Neutrophil (primary cell): ENCODE results near the gene GDF10.

ENCODE experiments used
- H3K27ac ChIP-seq: fragments of 200-600 bp; sonication (generic); 2 replicates; pipeline ENCODE4 v1.5.1; 2016; ENCODE audit warnings: mild to moderate bottlenecking, moderate library complexity
- H3K27me3 ChIP-seq: fragments of 200-600 bp; sonication (generic); 2 replicates; pipeline ENCODE4 v1.6.0; 2016; ENCODE audit warnings: mild to moderate bottlenecking
- H3K36me3 ChIP-seq: fragments of 200-600 bp; sonication (generic); 2 replicates; pipeline ENCODE4 v1.5.1; 2017
- H3K4me1 ChIP-seq, 2 experiments: fragments of 200-600 bp in 1 of 2; sonication (generic) in 1 of 2; 1 replicate in 1 of 2; 2 replicates in 1 of 2; pipeline versions ENCODE4 v1.5.1 to v1.6.1; 2013 to 2016; ENCODE audit warnings: low read depth in 1 of 2, low read length in 1 of 2, mild to moderate bottlenecking in 1 of 2, moderate library complexity in 1 of 2; ENCODE audit not compliant: control insufficient read depth in 1 of 2, insufficient read depth in 1 of 2
- H3K4me3 ChIP-seq, 2 experiments: fragments of 200-600 bp in 1 of 2; sonication (generic) in 1 of 2; 1 replicate in 1 of 2; 2 replicates in 1 of 2; pipeline ENCODE4 v1.5.1; 2013 to 2016; ENCODE audit warnings: low read depth in 1 of 2, low read length in 1 of 2, mild to moderate bottlenecking in 1 of 2, moderate library complexity in 1 of 2
- H3K9me3 ChIP-seq: fragments of 200-600 bp; sonication (generic); 2 replicates; pipeline ENCODE4 v1.5.1; 2016
- TF ChIP-seq, protein P1 (sequence below): fragments of 200-600 bp; sonication (generic); IDR thresholded peaks from 2 replicates; pipeline ENCODE4 v1.5.1; 2016; ENCODE audit warnings: antibody characterized with exemption

The GDF10 gene

GRCh38 chr10:47330804-47331203, 30.8 kb downstream of the GDF10 start:
- H3K9me3 ChIP-seq: no peaks in the 10 kb centered on the region
- no peak overlapping the region for H3K4me3 ChIP-seq
- H3K36me3 ChIP-seq: no peaks in the 10 kb centered on the region
- no peaks in the 10 kb centered on the region for H3K4me1 ChIP-seq
- TF ChIP-seq, protein P1, sequence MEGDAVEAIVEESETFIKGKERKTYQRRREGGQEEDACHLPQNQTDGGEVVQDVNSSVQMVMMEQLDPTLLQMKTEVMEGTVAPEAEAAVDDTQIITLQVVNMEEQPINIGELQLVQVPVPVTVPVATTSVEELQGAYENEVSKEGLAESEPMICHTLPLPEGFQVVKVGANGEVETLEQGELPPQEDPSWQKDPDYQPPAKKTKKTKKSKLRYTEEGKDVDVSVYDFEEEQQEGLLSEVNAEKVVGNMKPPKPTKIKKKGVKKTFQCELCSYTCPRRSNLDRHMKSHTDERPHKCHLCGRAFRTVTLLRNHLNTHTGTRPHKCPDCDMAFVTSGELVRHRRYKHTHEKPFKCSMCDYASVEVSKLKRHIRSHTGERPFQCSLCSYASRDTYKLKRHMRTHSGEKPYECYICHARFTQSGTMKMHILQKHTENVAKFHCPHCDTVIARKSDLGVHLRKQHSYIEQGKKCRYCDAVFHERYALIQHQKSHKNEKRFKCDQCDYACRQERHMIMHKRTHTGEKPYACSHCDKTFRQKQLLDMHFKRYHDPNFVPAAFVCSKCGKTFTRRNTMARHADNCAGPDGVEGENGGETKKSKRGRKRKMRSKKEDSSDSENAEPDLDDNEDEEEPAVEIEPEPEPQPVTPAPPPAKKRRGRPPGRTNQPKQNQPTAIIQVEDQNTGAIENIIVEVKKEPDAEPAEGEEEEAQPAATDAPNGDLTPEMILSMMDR: no peak
- peaks cover 3% of the 10 kb centered on the region for H3K27me3 ChIP-seq
- H3K27ac ChIP-seq: no peak overlapping the region

GRCh38 chr10:47331491-47331890, 31.5 kb downstream of the GDF10 start:
- TF ChIP-seq, protein P1: no peak
- Histone ChIP-seq H3K27ac (no peak overlapping the region), H3K4me3 (no peak overlapping the region), H3K4me1 (no peaks in the 10 kb centered on the region), H3K9me3 (no peaks in the 10 kb centered on the region), H3K36me3 (no peaks in the 10 kb centered on the region), H3K27me3 (peaks cover 3% of the 10 kb centered on the region)

- Histone ChIP-seq H3K27me3 (peaks cover 3% of the 10 kb centered on the region), H3K4me3 (no peak overlapping the region), H3K9me3 (no peaks in the 10 kb centered on the region), H3K27ac (no peak overlapping the region), H3K36me3 (no peaks in the 10 kb centered on the region), H3K4me1 (no peaks in the 10 kb centered on the region)
- TF ChIP-seq, protein P1: no peak
Observed at GRCh38 chr10:47331954-47332353, 32.0 kb downstream of the GDF10 start.

- H3K4me1 ChIP-seq: no peaks in the 10 kb centered on the region
- TF ChIP-seq, protein P1: no peak
- no peaks in the 10 kb centered on the region for H3K36me3 ChIP-seq
- H3K27ac ChIP-seq: no peak overlapping the region
- no peak overlapping the region for H3K4me3 ChIP-seq
- H3K27me3 ChIP-seq: peaks cover 3% of the 10 kb centered on the region
- H3K9me3 ChIP-seq: no peaks in the 10 kb centered on the region
Observed at GRCh38 chr10:47332371-47332770, 32.4 kb downstream of the GDF10 start.

- TF ChIP-seq, protein P1: no peak
- Histone ChIP-seq H3K4me1 (no peaks in the 10 kb centered on the region), H3K36me3 (no peaks in the 10 kb centered on the region), H3K4me3 (no peak overlapping the region), H3K27me3 (peaks cover 3% of the 10 kb centered on the region), H3K27ac (no peak overlapping the region), H3K9me3 (no peaks in the 10 kb centered on the region)
Observed at GRCh38 chr10:47332946-47333345, 32.9 kb downstream of the GDF10 start.

GRCh38 chr10:47333532-47333931, 33.5 kb downstream of the GDF10 start:
- Histone ChIP-seq H3K27ac (no peak overlapping the region), H3K4me1 (no peaks in the 10 kb centered on the region), H3K4me3 (no peak overlapping the region), H3K27me3 (peaks cover 3% of the 10 kb centered on the region), H3K36me3 (no peaks in the 10 kb centered on the region), H3K9me3 (no peaks in the 10 kb centered on the region)
- TF ChIP-seq, protein P1: no peak
